ENCODE data around the gene RFX2. TPM values are rescaled to one million over a fixed set of nuclear protein-coding genes. Genes with fewer than 3 reads are reported as not detected.
A peak's percentile ranks its signal among the peaks of the same experiment; 100 is the strongest.

RFX2 gene
- total and polyA plus RNA-seq, 9 of the 15 experiments (the other 6 are each of a cell fraction or from before 2014, with no cell fraction given), result 3.6 to 18.7 (median 8.7) TPM

DNA sequence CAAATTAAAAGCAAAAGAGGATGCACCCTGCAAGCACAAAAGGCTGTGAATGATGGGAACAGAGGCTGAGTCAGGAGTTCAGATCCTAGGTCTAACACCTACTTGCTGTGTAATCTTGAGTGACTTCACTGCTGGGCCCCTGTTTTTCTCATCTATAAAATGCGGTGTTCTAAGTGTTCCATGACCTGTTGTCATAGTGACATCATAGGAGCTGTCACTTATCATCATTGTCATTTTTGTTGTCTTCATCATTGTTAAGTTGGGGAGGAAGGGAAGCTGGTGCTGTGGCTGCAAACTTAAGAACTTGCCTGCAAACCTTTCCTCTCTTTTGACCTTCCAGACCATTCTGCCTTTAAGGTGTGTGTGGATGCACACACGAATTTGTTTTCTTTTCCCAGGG lies 45.7 kb upstream of the RFX2 start:
- ATAC-seq, result no peak
- no peak overlapping the region for H3K27ac ChIP-seq (ENCODE audit: extremely low read depth, low read depth, low read length)
- no TSS peak for BruUV-seq (replicated peaks)
- H3K4me1 ChIP-seq (replicated peaks in 1 of 2; ENCODE audit: control insufficient read depth in 2 of 2, insufficient read depth in 2 of 2, low read length in 2 of 2), result no peaks in the 10 kb centered on the region; a peak in 1 of 5 replicates
- DNase-seq (ENCODE audit: extremely low read depth in 1 of 4, low spot score in 3 of 4), result no peak
- CTCF ChIA-PET (ENCODE audit: low intra/inter-chr PET ratio), result no interaction called here
- intact Hi-C loops (cut with micrococcal nuclease) (no loop called here), in situ Hi-C loops (cut with MboI) (no loop called here)
- POLR2A ChIA-PET, result no interaction called here
- H3K9me1 ChIP-seq (ENCODE audit: control insufficient read depth, insufficient read depth, low read length), result no peaks in the 10 kb centered on the region
- H3K4me2 ChIP-seq (ENCODE audit: insufficient read depth, low read length), result no peak overlapping the region
- no peak for FAIRE-seq
- H3K9ac ChIP-seq (ENCODE audit: insufficient read depth in 1 of 2, low read depth in 2 of 2, low read length in 2 of 2), result no peak overlapping the region
- H3K27me3 ChIP-seq (ENCODE audit: control insufficient read depth in 2 of 2, insufficient read depth in 2 of 2, low read length in 2 of 2), result no peaks in the 10 kb centered on the region
- no peak overlapping the region for H2AFZ ChIP-seq (ENCODE audit: low read depth, low read length)
- H3K79me2 ChIP-seq (ENCODE audit: control insufficient read depth, insufficient read depth, low read length), result no peaks in the 10 kb centered on the region
- no peaks in the 10 kb centered on the region for H3K36me3 ChIP-seq (ENCODE audit: control insufficient read depth, insufficient read depth, low read length)
- no peak overlapping the region for H3K4me3 ChIP-seq
- TF ChIP-seq, protein P1, sequence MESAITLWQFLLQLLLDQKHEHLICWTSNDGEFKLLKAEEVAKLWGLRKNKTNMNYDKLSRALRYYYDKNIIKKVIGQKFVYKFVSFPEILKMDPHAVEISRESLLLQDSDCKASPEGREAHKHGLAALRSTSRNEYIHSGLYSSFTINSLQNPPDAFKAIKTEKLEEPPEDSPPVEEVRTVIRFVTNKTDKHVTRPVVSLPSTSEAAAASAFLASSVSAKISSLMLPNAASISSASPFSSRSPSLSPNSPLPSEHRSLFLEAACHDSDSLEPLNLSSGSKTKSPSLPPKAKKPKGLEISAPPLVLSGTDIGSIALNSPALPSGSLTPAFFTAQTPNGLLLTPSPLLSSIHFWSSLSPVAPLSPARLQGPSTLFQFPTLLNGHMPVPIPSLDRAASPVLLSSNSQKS (CRISPR knock-in tag; IDR thresholded peaks at IDR 0.05), result no peak
- TF ChIP-seq, protein P2, sequence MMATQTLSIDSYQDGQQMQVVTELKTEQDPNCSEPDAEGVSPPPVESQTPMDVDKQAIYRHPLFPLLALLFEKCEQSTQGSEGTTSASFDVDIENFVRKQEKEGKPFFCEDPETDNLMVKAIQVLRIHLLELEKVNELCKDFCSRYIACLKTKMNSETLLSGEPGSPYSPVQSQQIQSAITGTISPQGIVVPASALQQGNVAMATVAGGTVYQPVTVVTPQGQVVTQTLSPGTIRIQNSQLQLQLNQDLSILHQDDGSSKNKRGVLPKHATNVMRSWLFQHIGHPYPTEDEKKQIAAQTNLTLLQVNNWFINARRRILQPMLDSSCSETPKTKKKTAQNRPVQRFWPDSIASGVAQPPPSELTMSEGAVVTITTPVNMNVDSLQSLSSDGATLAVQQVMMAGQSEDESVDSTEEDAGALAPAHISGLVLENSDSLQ (IDR thresholded peaks at IDR 0.05), result peak; percentile 67
- TF ChIP-seq XRCC5 (IDR thresholded peaks at IDR 0.05; ENCODE audit: low read depth, low read length) (no peak), CBFB (CRISPR knock-in tag; IDR thresholded peaks at IDR 0.05) (no peak), RFX1 (IDR thresholded peaks at IDR 0.05) (peak; percentile 58), HNRNPUL1 (IDR thresholded peaks at IDR 0.05; ENCODE audit: low read length) (no peak), HNRNPK (IDR thresholded peaks at IDR 0.05; ENCODE audit: low read depth, low read length, poor library complexity, severe bottlenecking) (no peak), MEIS2 (IDR thresholded peaks at IDR 0.05; ENCODE audit: partially characterized antibody) (peak; percentile 7)
- TF ChIP-seq, protein P3, sequence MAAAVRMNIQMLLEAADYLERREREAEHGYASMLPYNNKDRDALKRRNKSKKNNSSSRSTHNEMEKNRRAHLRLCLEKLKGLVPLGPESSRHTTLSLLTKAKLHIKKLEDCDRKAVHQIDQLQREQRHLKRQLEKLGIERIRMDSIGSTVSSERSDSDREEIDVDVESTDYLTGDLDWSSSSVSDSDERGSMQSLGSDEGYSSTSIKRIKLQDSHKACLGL (CRISPR knock-in tag; IDR thresholded peaks at IDR 0.05; ENCODE audit: borderline replicate concordance, poor library complexity, severe bottlenecking), result no peak
- 0% methylated on average over 2 of the region's 2 CpGs for whole genome bisulfite sequencing (ENCODE audit: insufficient coverage, low coverage, missing lambda C conversion rate)
- H3K9me3 ChIP-seq (replicated peaks; ENCODE audit: control insufficient read depth, insufficient read depth, low read depth, low read length), result no peaks in the 10 kb centered on the region
- H4K20me1 ChIP-seq (replicated peaks; ENCODE audit: control insufficient read depth, insufficient read depth, low read length), result no peaks in the 10 kb centered on the region
